OCI-LY3 (cell line): ENCODE results near the gene SCN3B.

Experiments used
- H2AFZ ChIP-seq: fragments of 200-600, 300-600 bp; shearing (Covaris generic); 2 replicates; pipeline ENCODE4 v1.6.0; 2014; ENCODE audit warnings: antibody characterized with exemption, low read depth, low read length
- H3K27ac ChIP-seq: fragments of 200-600, 300-600 bp; sonication (generic); 2 replicates; pipeline ENCODE4 v1.5.1; 2014; ENCODE audit warnings: mild to moderate bottlenecking, low read length, moderate library complexity, mixed read lengths
- H3K27me3 ChIP-seq: fragments of 200-600, 300-600 bp; sonication (generic); 2 replicates; pipeline ENCODE4 v1.6.1; 2014; ENCODE audit warnings: low read depth, low read length, mixed read lengths
- H3K36me3 ChIP-seq: fragments of 200-600, 300-600 bp; sonication (generic); replicated peaks from 2 replicates; pipeline ENCODE3; 2014; ENCODE audit warnings: low read depth, low read length, mixed read lengths
- H3K4me1 ChIP-seq: fragments of 300-600, 200-600 bp; sonication (generic); 2 replicates; pipeline ENCODE4 v1.6.1; 2014; ENCODE audit warnings: low read length, mixed read lengths
- H3K4me2 ChIP-seq: fragments of 200-600, 300-600 bp; sonication (generic); 2 replicates; pipeline ENCODE4 v1.6.1; 2014; ENCODE audit warnings: low read length, mixed read lengths
- H3K4me3 ChIP-seq: fragments of 300-600, 200-600 bp; sonication (generic); 2 replicates; pipeline ENCODE4 v1.5.1; 2014; ENCODE audit warnings: antibody characterized with exemption, mild to moderate bottlenecking, low read length, moderate library complexity
- H3K79me2 ChIP-seq: fragments of 300-600, 200-600 bp; shearing (Covaris generic); 2 replicates; pipeline ENCODE4 v1.6.1; 2014; ENCODE audit warnings: mild to moderate bottlenecking, low read length, mixed read lengths
- H3K9ac ChIP-seq: fragments of 300-600, 200-600 bp; shearing (Covaris generic); 2 replicates; pipeline ENCODE4 v1.6.0; 2014; ENCODE audit warnings: mild to moderate bottlenecking, low read length, moderate library complexity
- H3K9me3 ChIP-seq: fragments of 200-600, 300-600 bp; shearing (Covaris generic); 2 replicates; pipeline ENCODE4 v1.6.1; 2014; ENCODE audit warnings: low read length, mixed read lengths; ENCODE audit not compliant: insufficient read depth
- H4K20me1 ChIP-seq: fragments of 200-600, 300-600 bp; sonication (generic); 2 replicates; pipeline ENCODE4 v1.6.1; 2016; ENCODE audit warnings: low read length, mixed read lengths; ENCODE audit not compliant: insufficient read depth
- CTCF ChIP-seq: fragments of 200-600, 300-600 bp; sonication (generic); IDR thresholded peaks from 2 replicates; pipeline ENCODE4 v1.5.1; 2014; ENCODE audit warnings: antibody characterized with exemption, low read length, low read depth
- EZH2phosphoT487 ChIP-seq: fragments of 200-600 bp; shearing (Covaris generic); IDR thresholded peaks from 2 replicates; pipeline ENCODE4 v1.6.1; 2018; ENCODE audit warnings: antibody characterized with exemption, mixed run types, low read depth

Gene SCN3B

GRCh38 chr11:123674297-123674696, 19.9 kb upstream of the SCN3B start:
- H3K4me3 ChIP-seq = no peak overlapping the region
- TF ChIP-seq CTCF = no peak
- no peak for TF ChIP-seq EZH2phosphoT487
- H2AFZ ChIP-seq = no peak overlapping the region

GRCh38 chr11:123672568-123672967, 18.1 kb upstream of the SCN3B start:
- no peaks in the 10 kb centered on the region for H3K79me2 ChIP-seq

More at GRCh38 chr11:123674297-123674696, 19.9 kb upstream of the SCN3B start:
- Histone ChIP-seq H3K36me3 (no peaks in the 10 kb centered on the region), H4K20me1 (no peaks in the 10 kb centered on the region), H3K27ac (no peak overlapping the region), H3K9ac (no peak overlapping the region), H3K4me1 (no peaks in the 10 kb centered on the region), H3K9me3 (no peaks in the 10 kb centered on the region), H3K4me2 (no peak overlapping the region), H3K79me2 (no peaks in the 10 kb centered on the region), H3K27me3 (no peaks in the 10 kb centered on the region)

GRCh38 chr11:123671534-123671933, 17.1 kb upstream of the SCN3B start:
- Histone ChIP-seq H3K4me1 (no peaks in the 10 kb centered on the region), H4K20me1 (no peaks in the 10 kb centered on the region), H2AFZ (no peak overlapping the region), H3K9ac (no peak overlapping the region), H3K9me3 (no peaks in the 10 kb centered on the region), H3K27me3 (no peaks in the 10 kb centered on the region), H3K36me3 (no peaks in the 10 kb centered on the region), H3K79me2 (no peaks in the 10 kb centered on the region), H3K4me3 (no peak overlapping the region), H3K27ac (no peak overlapping the region), H3K4me2 (no peak overlapping the region)
- TF ChIP-seq EZH2phosphoT487 (no peak), CTCF (no peak)

More at GRCh38 chr11:123672568-123672967, 18.1 kb upstream of the SCN3B start:
- Histone ChIP-seq H3K27me3 (no peaks in the 10 kb centered on the region), H3K36me3 (no peaks in the 10 kb centered on the region), H3K9ac (no peak overlapping the region), H2AFZ (no peak overlapping the region), H3K27ac (no peak overlapping the region), H3K4me2 (no peak overlapping the region), H3K4me3 (no peak overlapping the region), H4K20me1 (no peaks in the 10 kb centered on the region), H3K4me1 (no peaks in the 10 kb centered on the region), H3K9me3 (no peaks in the 10 kb centered on the region)
- TF ChIP-seq CTCF = no peak
- TF ChIP-seq EZH2phosphoT487 = no peak

- no peaks in the 10 kb centered on the region for H3K27me3 ChIP-seq
- H3K27ac ChIP-seq = no peak overlapping the region
- no peaks in the 10 kb centered on the region for H3K36me3 ChIP-seq
- no peaks in the 10 kb centered on the region for H3K4me1 ChIP-seq
- H4K20me1 ChIP-seq = no peaks in the 10 kb centered on the region
- H3K4me2 ChIP-seq = no peak overlapping the region
- no peak overlapping the region for H3K9ac ChIP-seq
- no peak overlapping the region for H2AFZ ChIP-seq
- no peak overlapping the region for H3K4me3 ChIP-seq
- TF ChIP-seq EZH2phosphoT487 = no peak
- no peak for TF ChIP-seq CTCF
- no peaks in the 10 kb centered on the region for H3K79me2 ChIP-seq
- no peaks in the 10 kb centered on the region for H3K9me3 ChIP-seq
These were observed 15.7 kb upstream of the SCN3B start for GRCh38 chr11:123670081-123670480.
